Amniotic stem cell (primary cell): ENCODE measurements around the gene IKBKE.

Experiments
- DNase-seq: peaks from one replicate; lab custom pipeline; 2025; lab: John Stamatoyannopoulos, UW

The IKBKE gene

GRCh38 chr1:206512058-206512850 is 42.0 kb downstream of the IKBKE start:
- no peak for DNase-seq

DNA sequence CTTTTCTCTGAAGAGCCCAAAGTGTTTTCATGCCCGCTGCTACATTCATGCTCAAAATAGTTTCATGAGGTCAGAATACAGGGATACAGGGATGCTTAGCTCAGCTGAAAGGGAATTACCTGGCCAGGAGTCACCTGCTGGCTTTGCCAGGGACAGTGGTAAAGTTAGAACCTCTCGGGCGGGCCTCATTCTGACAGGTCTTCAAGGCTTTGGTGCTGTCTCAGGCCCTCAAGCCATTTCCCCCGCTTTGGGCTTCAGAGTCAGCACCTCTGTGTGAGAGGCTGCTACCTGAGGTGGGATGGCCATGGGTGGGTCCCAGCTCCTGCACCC is 42.5 kb downstream of the IKBKE start:
- DNase-seq = no peak

DNA sequence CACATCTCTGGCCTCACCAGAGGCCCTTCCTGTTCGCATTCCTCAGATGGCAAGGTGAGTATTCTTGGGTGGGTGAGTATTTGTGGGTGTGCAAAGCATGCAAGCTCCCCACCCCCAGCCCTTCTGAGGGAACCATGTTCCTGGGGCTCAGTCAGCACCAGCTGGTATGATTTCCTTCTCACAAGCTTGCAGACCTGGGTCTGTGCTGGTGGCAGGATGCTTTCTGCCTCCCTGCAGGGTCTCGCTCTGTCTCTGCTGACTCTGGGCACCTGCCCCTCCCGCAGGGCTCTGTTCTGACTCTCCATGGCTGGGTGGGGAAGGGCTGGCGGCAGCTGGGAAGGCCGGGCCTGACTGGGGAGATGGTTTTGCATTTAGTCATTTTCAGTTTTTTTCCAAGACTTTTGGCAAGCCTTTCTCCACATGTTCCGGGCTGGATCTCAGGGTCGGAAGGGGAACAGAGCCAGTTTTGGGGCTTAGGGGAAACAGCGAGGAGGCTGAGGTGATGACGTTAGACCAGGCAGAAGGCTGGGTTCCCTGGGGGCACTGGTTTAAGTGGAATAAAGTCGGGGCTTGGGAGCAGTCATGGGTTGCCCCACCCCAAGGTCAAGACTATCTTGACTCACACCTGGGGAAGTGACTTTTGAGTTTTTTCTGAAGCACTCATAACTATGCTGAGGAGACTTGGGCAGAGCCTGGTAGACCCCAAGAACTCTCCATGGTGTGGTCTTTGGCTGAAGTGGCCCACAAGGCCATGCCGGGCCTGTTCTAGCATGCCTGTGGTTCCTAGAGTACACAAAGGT is 43.2 kb downstream of the IKBKE start:
- peak; percentile 70 for DNase-seq

DNA sequence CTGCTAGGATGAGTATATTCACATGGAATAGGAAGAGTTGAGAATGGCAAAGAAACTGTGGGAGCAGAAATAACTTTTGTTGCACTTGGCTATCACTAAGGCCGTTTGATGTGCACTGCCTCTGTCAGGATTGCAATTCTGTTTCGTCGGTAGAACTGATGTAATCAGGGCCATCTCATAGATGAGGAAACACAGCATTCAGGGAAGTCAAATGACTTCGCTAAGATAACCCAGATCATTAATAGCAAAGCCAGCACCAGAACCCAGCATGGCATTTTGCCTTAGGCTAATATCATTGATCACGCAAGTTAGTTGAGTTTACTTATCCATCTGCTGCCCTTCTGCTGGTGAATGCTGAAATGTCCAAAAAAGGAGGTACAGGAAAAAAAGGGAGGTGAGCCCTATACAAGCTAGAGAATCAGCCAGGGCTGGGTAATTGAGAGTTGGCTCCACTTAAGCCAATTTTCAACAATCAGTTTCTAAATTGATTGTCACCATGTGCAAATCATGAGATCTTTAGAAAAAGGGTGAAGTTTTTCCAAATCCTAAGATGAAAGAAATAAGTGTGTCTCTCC is 44.6 kb downstream of the IKBKE start:
- DNase-seq = no peak

- DNase-seq = no peak
Observed at GRCh38 chr1:206516728-206516990, 46.4 kb downstream of the IKBKE start.

- no peak for DNase-seq
Observed at GRCh38 chr1:206517784-206518183, 47.5 kb downstream of the IKBKE start.

GRCh38 chr1:206518206-206518605 is 47.9 kb downstream of the IKBKE start:
- no peak for DNase-seq

- DNase-seq = no peak
Observed at GRCh38 chr1:206518743-206519142, 48.5 kb downstream of the IKBKE start.

GRCh38 chr1:206521127-206521526 is 50.9 kb downstream of the IKBKE start:
- no peak for DNase-seq

- DNase-seq = no peak
Observed at GRCh38 chr1:206521694-206522402, 51.6 kb downstream of the IKBKE start.

DNA sequence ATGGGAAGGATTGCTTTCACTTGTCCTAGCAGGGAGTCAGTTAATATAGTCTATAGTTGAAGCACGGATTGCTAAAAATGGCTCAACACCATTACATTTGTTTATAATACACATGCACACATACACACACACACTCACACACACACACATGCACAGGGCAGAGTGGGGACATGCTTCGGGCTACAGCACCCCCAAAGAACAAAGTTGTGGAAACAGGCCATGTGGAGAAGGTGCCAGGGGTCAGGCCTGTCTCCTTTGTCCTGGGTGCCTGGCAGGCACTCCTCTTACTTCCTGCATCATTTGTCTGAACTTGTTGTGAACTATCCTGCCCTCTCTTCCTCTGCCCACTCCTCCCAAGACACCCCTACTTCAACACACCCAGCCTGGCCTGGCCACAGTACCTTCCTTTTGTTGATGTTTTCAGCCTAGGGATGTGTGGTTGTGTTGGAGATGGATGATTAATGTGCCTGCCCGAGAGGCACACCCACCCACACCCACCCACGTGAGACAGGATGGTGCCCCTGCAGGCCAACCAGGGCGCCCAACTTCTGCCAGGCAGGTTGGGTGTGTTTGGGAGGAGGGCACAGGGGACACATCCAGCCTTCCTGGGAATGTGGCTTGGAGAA is 54.6 kb downstream of the IKBKE start:
- no peak for DNase-seq

DNA sequence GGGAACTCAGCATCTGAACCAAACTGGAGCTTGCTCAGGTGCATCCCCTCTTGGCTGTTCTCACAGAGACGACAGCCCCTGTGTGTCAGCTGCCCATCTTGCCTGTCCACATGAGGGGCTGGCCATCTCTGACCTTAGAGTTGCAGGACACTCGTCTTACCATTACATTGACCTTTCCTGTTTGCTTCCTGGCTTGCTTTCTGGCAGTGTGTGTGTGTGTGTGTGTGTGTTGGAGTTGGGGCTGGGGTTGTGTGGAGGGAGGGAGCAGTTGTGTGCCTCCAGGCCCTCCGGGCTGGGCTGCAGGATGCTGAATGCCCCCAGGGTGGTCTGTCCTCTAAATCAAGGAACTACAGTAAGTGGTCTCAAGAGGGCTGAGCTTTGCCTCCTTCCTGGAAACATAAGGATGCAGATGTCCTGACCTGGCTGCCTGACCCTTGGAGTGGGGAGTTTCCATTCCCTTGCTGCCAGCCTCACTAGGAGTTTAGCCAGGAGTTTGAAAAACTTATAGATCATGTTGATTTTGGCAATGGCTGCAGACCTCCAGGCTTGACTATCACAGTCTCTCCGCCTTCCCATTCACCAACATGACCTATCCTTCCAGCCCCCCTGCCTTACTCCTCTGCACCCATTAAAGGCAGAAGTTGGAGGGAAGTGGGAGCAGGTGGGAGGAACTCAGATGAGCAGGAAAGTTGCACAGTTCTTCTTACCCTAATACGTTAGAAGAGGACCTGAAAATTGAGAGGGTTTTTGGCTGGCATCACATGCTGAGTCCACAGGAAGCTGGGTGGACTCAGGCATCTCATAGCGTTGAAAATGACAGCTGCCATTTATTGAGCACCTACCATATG is 56.0 kb downstream of the IKBKE start:
- no peak for DNase-seq

DNA sequence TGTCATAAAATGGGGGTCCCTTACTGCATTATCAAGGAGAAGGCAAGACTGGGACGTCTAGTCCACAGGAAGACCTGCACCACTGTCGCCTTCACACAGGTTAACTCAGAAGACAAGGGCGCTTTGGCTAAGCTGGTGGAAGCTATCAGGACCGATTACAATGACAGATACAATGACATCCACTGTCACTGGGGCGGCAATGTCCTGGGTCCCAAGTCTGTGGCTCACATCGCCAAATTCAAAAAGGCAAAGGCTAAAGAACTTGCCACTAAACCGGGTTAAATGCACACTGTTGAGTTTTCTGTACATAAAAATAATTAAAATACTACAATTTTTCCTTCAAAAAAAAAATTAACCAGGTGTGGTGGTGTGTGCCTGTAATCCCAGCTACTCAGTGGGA is 59.1 kb downstream of the IKBKE start:
- DNase-seq = no peak

GRCh38 chr1:206532368-206532767 is 62.1 kb downstream of the IKBKE start:
- no peak for DNase-seq

- DNase-seq = no peak
Observed at GRCh38 chr1:206534552-206534951, 64.3 kb downstream of the IKBKE start.

GRCh38 chr1:206535853-206536188 is 65.5 kb downstream of the IKBKE start:
- DNase-seq = no peak

GRCh38 chr1:206537141-206537540 is 66.9 kb downstream of the IKBKE start:
- DNase-seq = no peak

GRCh38 chr1:206538086-206538770 is 68.0 kb downstream of the IKBKE start:
- no peak for DNase-seq

- no peak for DNase-seq
Observed at GRCh38 chr1:206538901-206539640, 68.8 kb downstream of the IKBKE start.
